Myocyte (in vitro differentiated cells): Measurements from ENCODE around the gene TDRD6. TPM values are rescaled to one million over a fixed set of nuclear protein-coding genes. Genes with fewer than 3 reads are reported as not detected.

Source experiments
- DNase-seq: peaks from one replicate; pipeline ENCODE4 v3.0.0-alpha.2; 2012; ENCODE audit warnings: low read depth
- total RNA-seq: library from RNA; depleted of rRNA; stranded (reverse); fragments of >200 nt; gene quantifications from 2 replicates; pipeline ENCODE4 v1.2.3, GENCODE V29; 2014

Gene TDRD6
- total RNA-seq, 1 donor from 2014 or later = 0.03 TPM

DNA sequence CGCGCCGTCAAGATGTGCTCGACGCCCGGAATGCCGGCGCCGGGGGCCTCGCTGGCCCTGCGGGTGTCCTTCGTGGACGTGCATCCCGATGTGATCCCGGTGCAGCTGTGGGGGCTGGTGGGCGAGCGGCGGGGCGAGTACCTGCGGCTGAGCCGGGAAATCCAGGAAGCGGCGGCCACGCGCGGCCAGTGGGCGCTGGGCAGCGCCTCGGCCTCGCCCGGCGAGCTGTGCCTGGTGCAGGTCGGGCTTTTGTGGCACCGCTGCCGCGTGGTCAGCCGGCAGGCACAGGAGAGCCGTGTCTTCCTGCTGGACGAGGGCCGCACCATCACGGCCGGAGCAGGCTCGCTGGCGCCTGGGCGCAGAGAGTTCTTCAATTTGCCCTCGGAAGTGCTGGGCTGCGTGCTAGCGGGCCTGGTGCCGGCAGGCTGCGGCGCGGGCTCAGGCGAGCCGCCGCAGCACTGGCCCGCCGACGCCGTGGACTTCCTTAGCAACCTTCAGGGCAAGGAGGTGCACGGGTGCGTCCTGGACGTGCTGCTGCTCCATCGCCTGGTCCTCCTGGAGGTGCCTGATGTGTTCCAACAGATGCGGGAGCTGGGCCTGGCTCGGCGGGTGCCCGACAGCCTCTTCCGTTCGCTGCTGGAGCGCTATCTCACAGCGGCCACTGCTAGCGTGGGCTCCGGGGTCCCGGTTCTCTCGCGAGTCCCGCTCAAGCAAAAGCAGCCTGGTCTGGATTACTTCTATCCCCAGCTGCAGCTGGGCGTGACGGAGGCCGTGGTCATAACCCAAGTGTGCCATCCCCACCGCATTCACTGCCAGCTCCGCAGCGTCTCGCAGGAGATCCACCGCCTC is 656 bp downstream of the TDRD6 start:
- no peak for DNase-seq

DNA sequence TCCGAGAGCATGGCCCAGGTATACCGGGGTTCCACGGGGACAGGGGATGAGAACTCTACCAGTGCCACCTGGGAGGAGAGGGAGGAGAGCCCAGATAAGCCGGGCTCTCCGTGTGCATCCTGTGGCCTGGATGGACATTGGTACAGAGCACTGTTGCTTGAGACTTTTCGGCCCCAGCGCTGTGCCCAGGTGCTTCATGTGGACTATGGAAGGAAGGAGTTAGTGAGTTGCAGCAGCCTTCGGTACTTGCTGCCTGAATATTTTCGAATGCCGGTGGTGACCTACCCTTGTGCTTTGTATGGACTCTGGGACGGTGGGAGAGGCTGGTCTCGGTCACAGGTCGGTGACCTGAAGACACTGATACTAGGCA is 1.3 kb downstream of the TDRD6 start:
- DNase-seq = no peak

DNA sequence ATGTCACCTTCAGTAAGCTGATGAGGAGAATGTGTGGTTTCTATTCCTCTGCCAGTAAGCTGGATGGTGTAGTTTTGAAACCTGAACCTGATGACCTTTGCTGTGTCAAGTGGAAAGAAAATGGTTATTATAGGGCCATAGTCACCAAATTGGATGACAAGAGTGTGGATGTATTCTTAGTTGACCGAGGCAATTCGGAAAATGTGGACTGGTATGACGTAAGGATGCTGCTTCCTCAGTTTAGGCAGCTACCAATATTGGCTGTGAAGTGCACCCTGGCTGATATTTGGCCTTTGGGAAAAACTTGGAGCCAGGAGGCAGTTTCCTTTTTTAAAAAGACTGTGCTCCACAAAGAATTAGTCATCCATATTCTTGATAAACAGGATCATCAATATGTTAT is 2.0 kb downstream of the TDRD6 start:
- DNase-seq = no peak

DNA sequence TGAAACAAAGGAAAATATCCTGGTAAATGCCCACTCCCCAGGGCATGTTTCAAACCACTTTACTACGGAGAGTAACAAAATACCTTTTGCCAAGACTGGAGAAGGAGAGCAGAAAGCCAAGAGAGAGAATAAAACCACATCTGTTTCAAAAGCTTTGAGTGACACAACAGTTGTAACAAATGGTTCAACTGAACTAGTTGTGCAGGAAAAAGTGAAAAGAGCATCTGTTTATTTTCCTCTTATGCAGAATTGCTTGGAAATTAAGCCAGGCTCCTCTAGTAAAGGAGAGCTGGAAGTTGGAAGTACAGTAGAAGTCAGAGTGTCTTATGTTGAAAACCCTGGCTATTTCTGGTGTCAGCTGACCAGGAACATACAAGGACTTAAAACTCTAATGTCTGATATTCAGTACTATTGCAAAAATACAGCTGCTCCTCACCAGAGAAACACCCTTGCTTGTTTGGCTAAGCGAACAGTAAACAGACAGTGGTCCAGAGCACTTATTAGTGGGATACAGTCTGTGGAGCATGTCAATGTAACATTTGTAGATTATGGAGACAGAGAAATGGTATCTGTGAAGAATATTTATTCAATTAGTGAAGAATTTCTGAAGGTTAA is 2.6 kb downstream of the TDRD6 start:
- peak; percentile 65 for DNase-seq

DNA sequence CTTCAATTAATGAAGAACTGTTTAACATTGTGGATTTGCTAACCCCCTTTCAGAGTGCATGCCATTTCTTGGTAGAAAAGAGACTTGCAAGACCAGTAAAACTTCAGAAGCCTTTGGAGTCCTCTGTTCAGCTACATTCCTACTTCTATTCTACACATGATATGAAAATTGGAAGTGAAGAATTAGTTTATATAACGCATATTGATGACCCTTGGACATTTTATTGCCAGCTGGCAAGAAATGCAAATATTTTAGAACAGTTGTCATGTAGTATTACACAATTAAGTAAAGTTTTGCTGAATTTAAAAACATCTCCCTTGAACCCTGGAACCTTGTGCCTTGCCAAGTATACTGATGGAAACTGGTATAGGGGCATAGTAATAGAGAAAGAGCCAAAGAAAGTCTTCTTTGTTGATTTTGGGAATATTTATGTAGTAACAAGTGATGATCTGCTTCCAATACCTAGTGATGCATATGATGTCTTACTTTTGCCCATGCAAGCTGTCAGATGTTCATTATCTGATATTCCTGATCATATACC is 3.3 kb downstream of the TDRD6 start:
- DNase-seq = no peak

DNA sequence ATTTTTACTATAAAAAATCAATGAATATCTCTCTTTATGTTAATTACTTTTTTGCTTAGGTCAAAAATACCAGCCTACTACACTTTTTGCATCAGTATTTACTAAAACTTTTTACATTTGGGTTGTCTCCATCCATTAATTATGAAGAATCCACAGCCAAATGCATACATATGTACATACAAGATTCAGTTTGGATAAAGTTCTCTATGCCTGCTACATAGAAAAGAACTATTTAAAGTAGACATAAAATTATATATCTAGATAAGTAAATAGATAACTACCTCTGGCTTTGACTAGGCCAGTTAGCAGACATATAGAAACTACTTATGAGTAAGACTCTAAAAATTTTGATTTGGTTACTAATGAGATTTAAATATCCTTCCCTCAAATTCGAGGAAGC is 12.3 kb downstream of the TDRD6 start:
- no peak for DNase-seq

DNA sequence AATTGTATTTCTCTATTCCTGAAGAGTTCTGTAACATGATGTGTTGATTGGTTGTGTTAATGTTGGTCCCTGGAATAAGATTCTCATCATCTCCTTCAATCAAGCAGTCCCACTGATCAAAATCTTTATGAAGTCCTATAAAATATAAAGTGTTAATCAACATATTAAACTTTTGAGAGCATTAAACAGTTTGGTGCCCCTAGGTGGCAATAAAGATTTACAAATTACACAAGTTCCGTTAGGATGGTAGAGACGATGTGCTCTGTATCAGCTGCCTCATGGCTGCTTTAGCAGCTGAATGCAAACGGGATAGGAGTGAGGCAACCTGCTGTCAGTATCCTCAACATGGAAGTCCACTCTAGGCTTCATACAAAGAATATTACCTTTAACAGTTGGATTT is 16.9 kb downstream of the TDRD6 start:
- peak; percentile 57 for DNase-seq

DNA sequence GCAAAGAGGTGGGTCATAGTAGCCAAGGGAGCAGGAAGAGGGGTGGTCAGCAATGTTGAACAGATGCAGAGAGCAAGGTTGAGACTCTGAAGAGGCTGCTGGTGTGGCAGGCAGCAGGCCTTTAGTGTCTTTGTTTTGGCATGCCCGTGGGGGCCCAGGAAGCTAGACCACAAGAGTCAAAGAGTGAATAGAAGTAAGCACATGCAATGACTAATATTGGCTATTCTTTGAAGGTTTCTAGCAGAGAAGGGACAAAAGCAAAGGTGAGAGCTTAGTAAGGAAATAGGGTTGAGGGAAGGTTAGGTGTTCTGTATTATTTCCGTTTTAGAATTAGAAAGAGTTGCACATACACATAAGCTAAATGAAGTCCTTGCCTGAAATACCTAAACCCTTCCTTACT is 18.8 kb downstream of the TDRD6 start:
- DNase-seq = no peak

DNA sequence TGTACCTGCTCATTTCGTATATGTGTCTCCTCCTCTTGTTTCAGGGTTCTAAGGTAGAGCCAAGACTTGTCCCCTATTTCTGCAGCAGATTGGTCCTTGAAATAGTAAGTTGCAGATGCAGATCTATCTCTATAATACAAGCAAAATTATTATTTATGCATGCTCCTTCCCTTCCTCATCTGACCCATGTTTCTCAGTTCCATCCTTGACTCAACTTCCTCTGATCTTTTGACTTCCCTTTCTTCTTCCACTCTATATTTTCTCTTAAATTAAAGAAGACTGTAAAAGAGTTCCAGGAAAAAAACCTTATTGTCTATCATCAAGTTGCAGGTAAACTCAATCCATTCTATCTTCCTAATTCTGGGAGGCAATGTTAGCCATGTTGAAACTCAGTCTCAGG is 23.8 kb downstream of the TDRD6 start:
- DNase-seq = no peak

DNA sequence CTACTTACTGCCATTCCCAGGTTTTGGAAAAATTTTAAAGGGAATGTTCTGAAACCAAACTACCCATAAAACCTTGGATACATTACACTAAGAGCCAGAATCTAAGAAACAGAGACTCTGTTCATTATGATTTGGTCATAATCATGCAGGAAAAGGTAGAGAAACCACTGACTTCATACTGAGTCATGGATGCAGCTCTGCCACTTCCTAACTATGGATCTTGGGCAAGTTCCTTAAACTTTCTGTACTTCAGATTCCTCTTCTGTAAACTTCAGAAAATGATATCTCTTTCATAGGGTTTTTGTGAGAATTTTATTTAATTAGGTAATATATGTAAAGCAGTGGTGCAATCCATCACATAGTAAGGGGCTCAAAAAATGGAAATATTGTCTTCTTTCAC is 27.5 kb downstream of the TDRD6 start:
- no peak for DNase-seq

DNA sequence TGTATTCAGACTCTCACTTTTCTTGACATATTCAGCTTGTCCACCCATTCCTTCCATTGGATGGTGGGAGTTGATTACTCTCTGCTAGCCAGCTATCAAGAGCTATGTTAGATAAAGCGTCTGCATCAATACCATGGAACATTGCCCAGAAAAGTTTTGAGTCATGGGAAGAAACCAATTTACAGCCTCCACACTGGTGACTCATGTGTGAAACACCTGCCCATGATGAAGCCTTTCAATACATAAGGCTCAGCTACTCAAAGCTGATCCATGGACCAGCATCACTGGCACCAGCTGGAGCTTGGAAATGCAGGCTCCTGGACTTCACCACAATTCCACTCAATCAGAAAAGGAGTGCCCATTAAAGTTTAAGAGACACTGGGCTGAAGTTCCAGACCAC is 31.4 kb downstream of the TDRD6 start:
- peak; percentile 41 for DNase-seq

DNA sequence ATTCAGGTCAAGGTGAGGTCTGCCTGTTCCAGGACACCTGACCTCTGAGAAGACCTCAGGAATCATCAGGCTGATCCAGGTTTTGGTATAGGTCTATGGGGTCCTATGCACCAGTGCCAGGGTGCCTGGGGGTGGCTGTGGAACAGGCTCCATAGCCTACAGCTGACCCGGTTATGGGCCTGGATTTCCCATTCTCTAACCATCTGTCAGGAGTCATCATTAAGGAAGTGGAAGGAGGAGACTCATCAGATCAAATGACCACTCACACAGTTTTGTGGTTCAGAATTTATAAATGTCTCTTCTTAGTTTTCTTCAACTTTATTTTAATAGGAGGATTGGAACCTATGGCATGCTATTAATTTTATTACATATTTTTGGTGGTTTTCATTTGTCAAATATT is 32.7 kb downstream of the TDRD6 start:
- no peak for DNase-seq

DNA sequence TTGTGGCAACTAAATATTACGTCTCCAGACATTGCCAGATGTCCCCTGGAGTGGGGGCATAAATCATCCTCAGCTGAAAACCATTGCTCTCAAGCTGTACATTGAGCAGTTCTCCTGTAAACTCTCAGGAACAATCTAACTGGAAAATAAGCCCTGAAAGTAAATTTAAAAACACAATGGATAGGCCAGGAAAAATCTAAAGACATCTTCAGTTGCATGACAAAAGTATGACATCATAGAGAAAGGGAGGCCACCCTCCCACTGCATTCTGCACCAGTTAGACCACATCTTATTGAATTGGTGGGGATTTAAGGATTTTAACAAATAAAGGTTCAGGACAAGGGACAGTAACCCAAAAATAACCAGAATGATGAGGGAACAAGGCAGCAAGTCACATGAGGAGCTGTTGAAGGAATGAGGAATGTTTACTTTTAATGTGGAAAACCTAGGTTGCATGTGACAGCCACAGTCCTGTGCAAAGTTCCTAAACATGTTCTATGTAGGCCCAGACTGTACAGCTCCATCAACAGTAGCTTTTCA is 42.2 kb downstream of the TDRD6 start:
- DNase-seq = no peak

DNA sequence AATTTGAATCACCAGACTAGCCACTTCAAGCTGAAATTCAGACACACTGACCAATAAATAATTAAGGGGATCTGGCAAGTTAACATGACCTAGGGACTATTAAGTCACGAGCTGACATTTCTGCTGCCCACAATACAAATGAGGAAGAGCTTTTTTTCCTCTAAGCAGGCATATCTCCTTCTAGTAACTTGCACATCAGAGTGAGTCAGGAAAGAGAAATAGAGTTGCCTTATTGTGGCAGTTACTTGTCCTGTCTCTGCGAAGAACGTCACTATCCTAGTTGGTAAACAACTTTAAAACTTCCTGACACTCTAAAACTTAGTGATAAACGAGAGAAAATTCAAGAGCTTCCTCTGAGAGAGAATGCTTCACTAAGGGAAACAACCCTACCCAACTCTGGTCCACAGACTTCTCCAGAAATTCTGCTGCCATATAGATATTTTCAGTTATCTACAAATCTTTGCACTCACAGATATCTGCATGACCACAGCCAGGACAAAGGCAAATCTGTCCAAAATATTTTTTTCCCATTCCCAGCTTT is 43.3 kb downstream of the TDRD6 start:
- DNase-seq = no peak

DNA sequence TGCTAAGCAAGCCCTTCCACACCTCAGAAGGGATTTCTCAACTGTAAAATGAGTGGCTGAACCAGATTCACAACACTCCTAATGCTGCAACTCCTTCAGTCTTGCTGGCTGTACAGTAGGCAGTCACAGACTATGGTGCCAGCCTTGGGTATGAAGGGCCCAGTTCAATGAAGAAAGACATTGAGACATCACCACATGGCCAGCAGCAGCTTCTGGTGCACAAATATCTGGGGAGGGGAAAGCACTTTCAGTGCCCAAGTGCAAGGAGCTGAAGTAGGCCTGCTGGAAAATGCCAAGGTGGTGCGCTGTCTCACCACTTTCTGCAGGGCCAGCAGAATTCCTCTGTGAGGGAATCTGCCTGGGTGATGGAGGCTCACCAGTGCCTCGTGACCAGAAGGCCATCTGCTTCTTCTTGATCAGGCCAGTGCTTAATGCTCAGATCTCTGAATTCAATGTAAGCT is 45.7 kb downstream of the TDRD6 start:
- DNase-seq = no peak

DNA sequence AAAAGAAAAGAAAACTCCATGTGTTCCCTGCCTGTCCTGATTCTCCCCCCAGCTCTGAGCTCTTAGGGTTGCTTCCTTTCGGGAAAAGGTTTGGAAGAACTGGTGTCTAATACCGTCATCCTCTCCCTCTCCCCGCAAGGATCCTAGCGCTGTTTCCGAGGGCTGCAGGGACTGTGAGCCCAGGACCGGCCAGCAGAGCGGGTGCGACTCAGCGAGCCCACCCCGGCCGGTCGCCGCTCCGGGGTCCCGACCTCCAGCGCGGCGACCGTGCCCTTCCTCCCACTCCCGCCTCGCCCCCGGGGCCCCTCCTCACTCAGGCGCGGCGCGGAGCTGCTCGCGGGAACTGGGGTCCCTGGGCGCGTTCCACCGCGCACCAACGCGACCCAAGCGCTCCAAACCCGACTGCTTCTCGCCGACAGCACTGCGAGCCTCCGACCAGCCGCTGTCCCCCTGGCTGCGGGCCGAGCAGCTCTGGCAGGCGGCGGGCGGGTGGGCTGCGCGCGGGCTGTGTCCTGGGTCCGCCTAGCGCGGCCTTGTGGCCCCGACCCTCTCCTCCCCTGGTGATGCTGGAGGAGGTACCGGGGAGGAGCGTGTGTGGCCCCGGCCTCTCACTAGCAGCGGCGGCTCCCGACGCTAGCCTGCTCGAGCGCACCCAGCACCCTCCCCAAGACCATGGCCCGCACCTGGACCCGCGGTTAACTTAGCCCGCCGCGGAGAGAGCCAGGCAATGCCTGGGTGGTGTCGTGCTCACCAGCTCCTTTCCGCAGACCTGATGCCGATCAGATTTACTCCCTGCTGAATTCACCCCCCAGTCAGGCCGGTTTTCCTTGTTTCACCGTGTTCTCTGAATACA is 47.4 kb downstream of the TDRD6 start, which contains the start of gene PLA2G7:
Gene PLA2G7, minus strand, starts transcription at position 509 of the 853 bp plus-strand sequence. CDS start 12,484 bp downstream, outside the sequence.
- peak; percentile 33 for DNase-seq

DNA sequence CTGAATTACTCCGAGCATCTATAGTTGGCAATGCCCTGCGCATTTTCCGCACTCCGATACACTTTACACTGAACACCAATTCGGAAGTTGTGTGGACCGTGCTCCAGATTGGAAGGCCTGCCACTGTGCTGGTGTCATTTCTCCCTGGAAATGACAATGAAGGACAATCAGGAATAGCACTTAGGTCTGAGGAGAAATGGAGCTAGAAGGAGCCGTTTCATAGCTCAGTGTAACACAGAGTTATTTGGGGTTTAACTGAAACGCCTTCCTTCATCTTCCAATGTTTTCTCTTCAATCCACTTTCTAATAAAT is 48.0 kb downstream of the TDRD6 start:
- DNase-seq = no peak

DNA sequence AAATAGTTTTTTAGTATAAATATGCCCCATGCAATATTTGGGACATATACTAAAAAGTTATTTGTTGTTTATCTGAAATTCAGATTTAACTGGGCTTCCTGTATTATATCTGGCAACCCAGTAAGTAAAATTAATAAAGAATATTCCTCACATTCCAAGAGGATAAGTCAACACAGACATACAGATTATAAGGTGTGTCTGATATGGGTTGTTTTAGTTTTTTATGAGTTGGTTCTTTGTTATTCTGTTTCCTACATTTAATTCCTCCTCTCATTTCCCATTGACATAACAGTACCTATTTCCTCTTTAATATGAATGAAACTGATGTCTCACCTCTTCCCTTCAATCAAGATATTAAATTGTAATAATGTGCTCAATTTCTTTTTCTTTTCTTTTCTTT is 49.2 kb downstream of the TDRD6 start:
- DNase-seq = no peak

DNA sequence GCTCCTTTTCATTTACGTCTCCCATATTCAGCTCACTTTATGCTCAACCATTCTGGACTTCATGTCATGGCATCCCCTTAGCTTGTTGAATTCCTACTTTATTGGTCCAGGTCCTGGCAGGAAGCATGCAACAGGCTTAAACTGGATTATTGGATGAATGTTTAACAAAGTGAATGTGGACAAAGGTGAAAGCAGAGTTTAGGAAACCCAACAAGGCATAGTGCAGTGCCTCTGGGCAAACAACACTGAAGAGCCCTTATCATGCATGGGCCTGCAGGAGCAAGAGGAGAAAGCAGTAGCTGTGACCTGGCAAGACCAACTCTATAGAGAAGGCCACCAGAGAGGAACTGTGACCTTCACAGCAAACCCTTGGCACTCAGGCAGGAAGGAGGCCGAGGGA is 53.8 kb downstream of the TDRD6 start:
- no peak for DNase-seq

DNA sequence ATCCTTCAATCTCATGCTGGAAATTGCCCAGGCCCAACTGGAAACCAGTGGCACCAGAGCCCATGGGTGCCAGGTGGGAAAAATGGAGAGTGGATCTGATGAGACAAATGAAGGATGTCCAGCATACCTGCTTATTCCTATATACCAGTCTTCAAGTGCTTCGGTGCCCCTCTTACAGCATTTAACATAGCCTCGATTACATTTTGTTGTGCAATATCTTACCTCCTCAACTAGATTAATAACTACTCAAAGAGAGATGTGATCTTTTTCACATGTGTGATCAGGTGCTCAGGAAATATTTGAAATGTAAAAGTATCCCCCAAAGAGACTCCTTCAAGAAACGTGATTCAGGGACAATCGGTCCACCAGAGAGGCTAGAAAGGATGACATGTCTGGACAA is 54.2 kb downstream of the TDRD6 start:
- DNase-seq = no peak
